Effector memory CD4-positive, alpha-beta T cell (primary cell): ENCODE results near the gene CYS1.
A peak's percentile ranks its signal among the peaks of the same experiment; 100 is the strongest.
"Not testable (repeated sequence)": the region's sequence is repeated elsewhere in the genome, so short reads cannot be mapped to it uniquely, and the experiment has no call there.

Experiments
- DNase-seq, 3 donors: peaks; one replicate each; pipeline ENCODE4 v3.0.0-alpha.2; 2020
- H3K27ac ChIP-seq: 2 replicates; pipeline ENCODE4 v1.7.0; 2013; ENCODE audit warnings: mild to moderate bottlenecking, low read length, moderate library complexity; ENCODE audit not compliant: insufficient read depth, poor library complexity, severe bottlenecking
- H3K27me3 ChIP-seq: replicated peaks from 2 replicates; pipeline ENCODE4 v1.7.0; 2013; ENCODE audit warnings: mild to moderate bottlenecking, low read length; ENCODE audit not compliant: insufficient read depth, control insufficient read depth, poor library complexity, severe bottlenecking
- H3K36me3 ChIP-seq: 2 replicates; pipeline ENCODE4 v1.7.0; 2013; ENCODE audit warnings: mild to moderate bottlenecking, low read length, moderate library complexity; ENCODE audit not compliant: control insufficient read depth, insufficient read depth
- H3K4me1 ChIP-seq: 2 replicates; pipeline ENCODE4 v1.7.0; 2013; ENCODE audit warnings: low read length, mild to moderate bottlenecking; ENCODE audit not compliant: control insufficient read depth, insufficient read depth, poor library complexity, severe bottlenecking
- H3K4me3 ChIP-seq: 2 replicates; pipeline ENCODE4 v1.7.0; 2013; ENCODE audit warnings: low read length, low read depth, mild to moderate bottlenecking; ENCODE audit not compliant: insufficient read depth, poor library complexity, severe bottlenecking
- H3K9me3 ChIP-seq: 2 replicates; pipeline ENCODE4 v1.7.0; 2013; ENCODE audit warnings: mild to moderate bottlenecking, low read length, moderate library complexity; ENCODE audit not compliant: control insufficient read depth

The CYS1 gene

GRCh38 chr2:10120158-10120876 lies 40.1 kb upstream of the CYS1 start:
- peaks cover 31% of the 10 kb centered on the region for H3K4me1 ChIP-seq

GRCh38 chr2:10119601-10120157 lies 39.5 kb upstream of the CYS1 start:
- no peak for DNase-seq
- no peaks in the 10 kb centered on the region for H3K36me3 ChIP-seq
- no peaks in the 10 kb centered on the region for H3K9me3 ChIP-seq
- peak overlapping the region; percentile 65 for H3K4me3 ChIP-seq
- H3K27me3 ChIP-seq = peaks cover 16% of the 10 kb centered on the region
- peaks cover 31% of the 10 kb centered on the region for H3K4me1 ChIP-seq
- H3K27ac ChIP-seq = no peak overlapping the region

More at GRCh38 chr2:10120158-10120876, 40.1 kb upstream of the CYS1 start:
- Histone ChIP-seq H3K27ac (peak overlapping the region; percentile 54), H3K4me3 (peak overlapping the region; percentile 65), H3K9me3 (no peaks in the 10 kb centered on the region), H3K36me3 (no peaks in the 10 kb centered on the region), H3K27me3 (peaks cover 16% of the 10 kb centered on the region)
- DNase-seq = peak; percentile 75 to 87 (median 83)

DNA sequence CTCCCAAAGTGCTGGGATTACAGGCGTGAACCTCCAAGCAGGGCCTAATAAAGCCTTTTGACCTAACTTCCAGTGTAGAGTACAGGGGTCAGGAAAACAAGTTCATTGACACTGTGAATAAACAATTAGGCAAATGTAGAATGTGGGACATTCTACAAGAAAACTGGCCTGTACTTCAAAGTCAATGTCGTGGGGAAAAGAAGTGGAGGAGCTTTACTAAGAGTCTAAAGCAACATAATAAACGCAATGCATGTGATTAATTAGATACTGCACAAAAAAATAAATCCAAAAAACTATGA lies 38.8 kb upstream of the CYS1 start:
- no peak overlapping the region for H3K27ac ChIP-seq
- H3K27me3 ChIP-seq = peaks cover 16% of the 10 kb centered on the region
- no peak for DNase-seq
- H3K9me3 ChIP-seq = no peaks in the 10 kb centered on the region
- no peaks in the 10 kb centered on the region for H3K36me3 ChIP-seq
- no peak overlapping the region for H3K4me3 ChIP-seq
- peaks cover 30% of the 10 kb centered on the region for H3K4me1 ChIP-seq

DNA sequence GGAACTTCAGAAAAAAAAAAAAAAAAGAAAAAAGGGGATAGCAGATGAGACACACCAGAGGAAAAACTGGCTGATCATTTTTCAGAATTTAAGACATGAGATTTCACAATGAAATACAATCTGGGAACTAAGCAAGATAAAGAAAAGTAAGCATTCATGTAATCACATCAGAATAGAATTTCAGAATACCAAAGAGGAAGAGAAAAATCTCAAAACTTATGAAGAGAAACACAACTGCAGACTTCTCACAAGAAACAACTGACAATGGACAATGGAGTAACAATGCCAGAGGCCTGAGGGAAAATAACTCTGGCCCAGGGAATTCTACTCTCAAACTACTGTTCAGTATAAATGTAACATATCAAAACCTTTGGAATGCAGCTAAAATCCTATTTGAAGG lies 29.1 kb upstream of the CYS1 start:
- Histone ChIP-seq H3K4me1 (no peaks in the 10 kb centered on the region), H3K36me3 (no peaks in the 10 kb centered on the region), H3K27me3 (no peaks in the 10 kb centered on the region), H3K9me3 (no peaks in the 10 kb centered on the region), H3K4me3 (no peak overlapping the region), H3K27ac (no peak overlapping the region)
- DNase-seq = no peak

DNA sequence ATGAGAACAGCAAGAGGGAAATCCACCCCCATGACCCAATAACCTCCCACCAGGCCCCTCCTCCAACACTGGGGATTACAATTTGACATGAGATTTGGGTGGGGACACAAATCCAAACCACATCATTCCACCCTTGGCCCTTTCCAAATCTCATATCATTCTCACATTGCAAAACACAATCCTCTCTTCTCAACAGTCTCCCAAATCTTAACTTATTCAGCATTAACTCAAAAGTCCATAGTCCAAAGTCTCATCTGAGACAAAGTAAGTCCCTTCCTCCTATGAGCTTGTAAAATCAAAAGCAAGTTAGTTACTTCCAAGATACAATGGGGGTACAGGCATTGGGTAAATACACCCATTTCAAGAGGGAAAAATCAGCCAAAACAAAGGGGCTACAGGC lies 24.7 kb upstream of the CYS1 start:
- not testable (repeated sequence) for DNase-seq

DNA sequence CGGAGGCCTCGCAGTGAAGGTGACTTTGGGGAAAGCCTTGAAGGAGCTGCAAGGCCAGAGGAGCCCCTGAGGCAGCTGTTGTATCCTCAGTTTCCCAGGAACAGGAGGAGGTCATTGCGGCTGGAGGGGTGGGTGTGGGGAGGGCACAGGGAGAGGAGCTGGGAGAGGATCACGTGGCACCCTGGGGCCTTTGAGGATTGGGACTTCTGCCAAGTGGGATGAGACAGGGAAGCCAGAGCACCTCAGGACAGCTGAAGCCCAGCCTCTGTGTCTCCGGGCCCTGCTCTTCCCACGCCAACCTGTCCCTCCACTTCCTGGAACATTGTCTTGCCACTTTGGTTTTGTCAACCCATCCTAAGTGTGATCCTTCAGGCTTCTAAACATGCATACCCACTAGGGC lies 23.0 kb upstream of the CYS1 start:
- DNase-seq = no peak
- Histone ChIP-seq H3K36me3 (no peaks in the 10 kb centered on the region), H3K4me1 (no peaks in the 10 kb centered on the region), H3K4me3 (no peak overlapping the region), H3K27me3 (no peaks in the 10 kb centered on the region), H3K27ac (no peak overlapping the region), H3K9me3 (no peaks in the 10 kb centered on the region)

More for the DNA sequence above, 24.7 kb upstream of the CYS1 start:
- not testable (repeated sequence) for H3K9me3 ChIP-seq, H3K4me1 ChIP-seq, H3K27ac ChIP-seq, H3K27me3 ChIP-seq, H3K4me3 ChIP-seq, H3K36me3 ChIP-seq

GRCh38 chr2:10101491-10101890 lies 21.3 kb upstream of the CYS1 start:
- Histone ChIP-seq H3K27ac (no peak overlapping the region), H3K4me3 (no peak overlapping the region), H3K27me3 (no peaks in the 10 kb centered on the region), H3K4me1 (no peaks in the 10 kb centered on the region), H3K9me3 (no peaks in the 10 kb centered on the region), H3K36me3 (no peaks in the 10 kb centered on the region)
- DNase-seq = no peak

- no peak for DNase-seq
- Histone ChIP-seq H3K9me3 (no peaks in the 10 kb centered on the region), H3K4me3 (no peak overlapping the region), H3K4me1 (no peaks in the 10 kb centered on the region), H3K27ac (no peak overlapping the region), H3K36me3 (no peaks in the 10 kb centered on the region), H3K27me3 (peaks cover 10% of the 10 kb centered on the region)
These were observed 17.3 kb upstream of the CYS1 start for GRCh38 chr2:10097352-10098148.

DNA sequence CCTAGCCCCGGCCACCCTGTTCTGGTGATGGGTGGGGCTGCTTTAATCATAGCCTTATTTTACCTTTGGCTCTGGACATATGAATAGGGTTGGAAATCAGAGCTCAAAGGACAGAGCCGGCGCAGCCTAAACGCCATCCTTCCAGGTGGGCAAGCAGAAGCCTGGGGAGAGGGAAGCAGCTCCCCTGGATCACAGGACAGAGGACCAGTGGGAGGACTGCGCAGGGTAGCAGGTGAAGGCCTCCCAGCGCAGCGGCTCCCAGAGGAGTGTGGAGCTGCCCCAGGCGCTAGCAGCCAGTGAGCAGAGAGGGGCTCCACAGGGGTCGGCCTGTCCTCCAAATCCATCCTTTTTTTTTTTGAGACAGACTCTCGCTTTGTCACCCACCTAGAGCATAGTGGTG lies 16.4 kb upstream of the CYS1 start:
- H3K36me3 ChIP-seq = no peaks in the 10 kb centered on the region
- no peaks in the 10 kb centered on the region for H3K9me3 ChIP-seq
- DNase-seq = no peak
- H3K4me1 ChIP-seq = peaks cover under 1% of the 10 kb centered on the region
- H3K27me3 ChIP-seq = peaks cover 10% of the 10 kb centered on the region
- no peak overlapping the region for H3K4me3 ChIP-seq
- H3K27ac ChIP-seq = no peak overlapping the region

- Histone ChIP-seq H3K4me3 (no peak overlapping the region), H3K4me1 (peaks cover 7% of the 10 kb centered on the region), H3K36me3 (no peaks in the 10 kb centered on the region), H3K27ac (no peak overlapping the region), H3K27me3 (peaks cover 21% of the 10 kb centered on the region), H3K9me3 (no peaks in the 10 kb centered on the region)
- DNase-seq = no peak
These were observed 15.0 kb upstream of the CYS1 start for GRCh38 chr2:10095175-10095574.
